ENCODE measurements around the gene ANTXR1.

GRCh38 chr2:69291721-69292120 lies 278.7 kb downstream of the ANTXR1 start:
- TF ChIP-seq CTCF (IDR thresholded peaks at IDR 0.05), result no peak
- TF ChIP-seq EP300 (IDR thresholded peaks at IDR 0.05), result no peak
